Mesenteric fat pad (tissue), 1 donor: ENCODE measurements around the gene NFIC. TPM values are rescaled to one million over a fixed set of nuclear protein-coding genes. Genes with fewer than 3 reads are reported as not detected.
"Not testable (repeated sequence)": the region's sequence is repeated elsewhere in the genome, so short reads cannot be mapped to it uniquely, and the experiment has no call there.

Experiments used
- DNase-seq: peaks from one replicate; pipeline ENCODE4 v3.0.0-alpha.2; 2020; ENCODE audit warnings: low spot score
- long read RNA-seq: library from polyadenylated mRNA; unstranded; transcript quantifications from one replicate; pipeline ENCODE4 v2.0.0, GENCODE V29; 2020
- total RNA-seq: library from RNA; stranded (reverse); fragmentation: NEBNext Ultra II Directional; extraction: Animal tissue kit (Norgen Biotek cat#: 25700); gene quantifications from one replicate; pipeline ENCODE4 v1.2.1, GENCODE V29; 2021
- donor health status: DM: yes; HTN: yes; CAD: no.

Gene NFIC
- total RNA-seq = 207 TPM
- long read RNA-seq, full-length matches to known transcripts = 214 of 305 reads
- long read RNA-seq, partial matches to known transcripts = 19 of 305 reads
- long read RNA-seq, other reads (novel, unspliced or antisense) = 72 of 305 reads

- DNase-seq = no peak
Observed at GRCh38 chr19:3365836-3366752, at the start of gene NFIC. TSS of gene NFIC (plus strand) at chr19:3366583. CDS start at chr19:3366637, 54 bp downstream.

GRCh38 chr19:3316659-3317207 lies 49.6 kb upstream of the NFIC start:
- DNase-seq = no peak

DNA sequence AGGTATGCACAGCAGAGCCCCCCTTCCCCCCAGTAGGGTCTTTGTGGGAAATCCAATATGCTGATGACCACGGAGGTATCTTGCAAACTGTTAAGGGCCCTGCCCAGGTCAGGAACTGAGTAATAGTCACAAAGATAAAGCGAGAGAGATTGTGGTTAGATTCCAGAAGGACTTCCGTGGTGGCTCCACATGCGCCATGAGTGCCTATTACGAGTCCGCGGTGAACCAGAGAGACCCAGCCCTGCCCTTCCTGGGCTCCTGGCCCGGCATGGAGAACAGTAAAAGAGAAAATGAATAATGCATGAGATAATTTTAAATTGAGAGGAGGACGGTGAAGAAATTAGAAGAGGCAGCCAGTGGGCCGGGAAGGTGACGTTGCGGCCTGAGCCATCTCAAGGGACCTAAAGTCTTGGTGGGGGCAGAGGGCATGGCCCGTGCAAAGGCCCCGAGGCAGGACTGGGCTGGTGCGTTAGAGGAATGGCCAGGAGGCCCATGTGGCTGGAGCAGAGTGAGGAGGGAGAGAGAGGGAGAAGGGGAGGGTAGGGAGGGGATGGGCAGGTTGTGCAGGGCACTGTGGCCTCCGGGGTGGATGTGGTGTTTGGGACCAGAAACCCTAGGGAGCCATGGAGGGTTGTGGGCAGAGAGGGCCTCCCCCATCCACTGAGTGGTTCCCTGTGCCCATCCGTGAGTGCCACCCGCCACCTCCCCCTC lies 46.6 kb upstream of the NFIC start:
- no peak for DNase-seq

DNA sequence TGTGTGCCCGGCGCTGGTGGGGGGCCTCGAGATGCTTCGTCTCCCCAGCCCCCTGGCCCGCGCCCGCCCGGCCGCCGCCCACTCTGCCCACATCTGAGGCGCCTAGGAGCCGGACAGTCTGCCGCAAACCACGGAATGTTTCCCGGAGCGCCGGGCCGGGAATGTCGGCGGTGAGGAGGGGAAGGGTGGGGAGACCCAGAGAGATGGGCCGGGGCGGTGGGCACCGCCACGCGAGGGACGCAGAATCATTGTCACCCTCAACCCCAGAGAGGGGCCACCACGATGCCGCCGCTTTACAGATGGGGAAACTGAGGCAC lies 46.1 kb upstream of the NFIC start:
- no peak for DNase-seq

- DNase-seq = no peak
Observed at GRCh38 chr19:3320853-3321252, 45.5 kb upstream of the NFIC start.

DNA sequence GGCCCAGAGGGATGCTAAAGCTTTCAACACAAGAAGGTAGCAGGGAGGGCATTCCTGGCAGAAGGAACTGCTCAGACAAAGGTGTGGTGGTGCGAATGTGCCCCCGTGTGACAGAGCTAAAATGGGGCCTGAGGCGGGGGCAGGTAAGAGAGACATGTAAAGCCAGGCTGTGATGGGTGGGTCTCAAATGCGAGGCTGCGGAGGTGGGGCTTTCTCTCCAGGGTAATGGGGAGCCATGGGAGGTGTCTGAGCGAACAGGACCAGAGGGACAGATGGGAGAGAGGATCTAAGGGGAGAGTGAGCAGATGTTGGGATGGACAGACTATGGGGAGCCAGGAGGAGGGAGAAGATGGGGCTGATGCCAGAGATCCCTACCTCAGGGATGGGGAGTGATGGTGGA lies 44.7 kb upstream of the NFIC start:
- DNase-seq = no peak

DNA sequence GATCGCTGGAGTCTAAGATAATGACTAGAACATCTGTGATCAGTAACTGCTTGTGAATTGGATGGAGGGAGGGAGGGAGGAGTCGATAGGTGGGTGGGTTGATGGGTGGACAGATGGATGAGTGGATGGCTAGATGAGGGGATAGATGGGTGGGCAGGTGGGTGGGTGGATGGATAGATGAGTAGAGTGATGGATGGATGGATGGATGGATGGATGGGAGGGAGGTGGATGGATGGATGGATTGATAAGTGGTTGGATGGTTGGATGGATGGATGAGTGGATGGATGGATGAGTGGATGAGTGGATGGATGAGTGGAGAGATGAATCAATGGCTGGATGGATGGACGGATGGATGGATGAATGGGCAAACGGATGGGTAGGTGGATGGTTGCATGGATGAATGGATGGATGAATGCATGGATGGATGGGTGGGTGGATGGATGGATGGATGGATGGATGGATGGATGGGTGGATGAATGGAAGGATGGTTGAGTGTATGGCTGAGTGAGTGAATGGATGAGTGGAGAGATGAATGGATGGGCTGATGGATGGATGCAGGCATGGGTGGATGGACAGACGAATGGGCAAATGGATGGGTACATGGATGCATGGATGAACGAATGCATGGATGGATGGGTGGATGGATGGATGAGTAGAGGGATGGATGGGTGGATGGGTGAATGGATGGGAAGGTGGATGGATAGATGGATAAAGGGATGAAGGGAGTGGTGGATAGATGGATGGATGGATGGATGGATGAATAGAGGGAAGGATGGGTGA lies 44.0 kb upstream of the NFIC start:
- no peak for DNase-seq

GRCh38 chr19:3323026-3323425 lies 43.4 kb upstream of the NFIC start:
- DNase-seq = no peak

DNA sequence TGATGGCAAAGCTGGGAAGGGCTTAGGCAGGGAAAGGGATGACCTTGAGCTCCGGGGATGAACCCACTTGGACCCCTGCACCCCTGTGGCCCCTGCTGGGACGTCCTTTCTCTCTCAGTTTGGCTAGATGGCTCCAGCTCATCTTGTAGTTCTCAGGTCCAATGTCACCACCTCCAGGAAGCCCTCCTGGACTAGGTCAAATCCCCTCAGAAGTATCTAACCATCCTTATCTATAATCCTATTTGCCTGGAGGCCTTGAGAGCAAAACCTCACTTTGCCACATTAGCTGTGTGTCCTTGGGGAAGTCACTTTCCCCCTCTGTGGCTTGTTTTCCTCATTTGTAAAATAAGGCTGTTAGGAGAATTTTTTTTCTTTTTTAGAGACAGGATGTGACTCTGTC lies 42.7 kb upstream of the NFIC start:
- no peak for DNase-seq

- DNase-seq = no peak
Observed at GRCh38 chr19:3324405-3324856, 42.0 kb upstream of the NFIC start.

DNA sequence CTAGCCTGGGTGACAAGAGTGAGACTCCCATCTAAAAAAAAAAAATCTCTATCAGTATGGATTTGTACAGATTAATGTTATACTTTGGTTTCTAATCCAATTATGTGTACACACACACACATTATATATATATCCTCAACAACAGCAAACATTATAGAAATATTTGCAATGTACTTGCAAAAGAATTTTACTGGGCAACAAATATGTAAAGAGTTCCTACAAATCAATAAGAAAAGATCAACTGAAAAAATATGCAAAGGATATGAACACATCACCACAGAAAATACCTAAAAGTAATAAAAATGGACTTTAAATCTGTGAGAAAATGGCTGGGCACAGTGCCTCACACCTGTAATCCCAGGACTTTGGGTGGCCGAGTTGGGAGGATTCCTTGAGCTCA lies 40.9 kb upstream of the NFIC start:
- no peak for DNase-seq

DNA sequence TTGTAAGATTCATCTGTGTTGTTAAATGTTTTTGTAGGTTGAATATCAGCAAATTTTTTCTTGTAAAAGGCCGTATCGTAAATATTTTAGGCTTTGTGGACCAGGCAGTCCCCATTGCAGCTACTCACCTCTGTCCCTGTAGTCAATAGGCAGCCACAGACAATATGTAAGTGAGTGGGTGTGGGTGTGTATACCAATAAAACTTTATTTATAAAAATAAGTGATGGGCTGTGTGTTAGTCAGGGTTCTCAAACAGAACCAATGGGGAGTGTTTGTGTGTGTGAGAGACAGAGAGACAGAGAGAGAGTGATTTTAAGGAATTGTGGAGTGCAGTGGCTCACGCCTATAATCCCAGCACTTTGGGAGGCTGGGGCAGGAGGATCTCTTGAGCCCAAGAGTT lies 37.6 kb upstream of the NFIC start:
- no peak for DNase-seq

DNA sequence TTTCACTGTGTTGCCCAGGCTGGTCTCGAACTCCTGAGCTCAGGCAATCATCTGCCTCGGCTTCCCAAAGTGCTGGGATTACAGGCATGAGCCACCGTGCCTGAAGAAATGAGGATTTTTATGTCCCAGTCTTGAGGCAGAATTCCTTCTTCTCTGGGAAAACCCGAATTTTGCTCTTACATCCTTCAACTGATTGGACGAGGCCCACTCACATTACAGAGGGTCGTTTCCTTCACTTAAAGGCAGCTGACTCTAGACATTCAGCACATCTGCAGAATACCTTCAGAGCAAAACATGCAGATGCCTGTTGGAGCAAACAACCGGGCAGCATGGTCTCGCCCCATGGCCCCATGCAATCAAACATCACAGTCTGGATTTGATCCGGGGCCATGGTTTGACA lies 36.3 kb upstream of the NFIC start:
- no peak for DNase-seq

- not testable (repeated sequence) for DNase-seq
Observed at GRCh38 chr19:3332232-3332631, 34.2 kb upstream of the NFIC start.

DNA sequence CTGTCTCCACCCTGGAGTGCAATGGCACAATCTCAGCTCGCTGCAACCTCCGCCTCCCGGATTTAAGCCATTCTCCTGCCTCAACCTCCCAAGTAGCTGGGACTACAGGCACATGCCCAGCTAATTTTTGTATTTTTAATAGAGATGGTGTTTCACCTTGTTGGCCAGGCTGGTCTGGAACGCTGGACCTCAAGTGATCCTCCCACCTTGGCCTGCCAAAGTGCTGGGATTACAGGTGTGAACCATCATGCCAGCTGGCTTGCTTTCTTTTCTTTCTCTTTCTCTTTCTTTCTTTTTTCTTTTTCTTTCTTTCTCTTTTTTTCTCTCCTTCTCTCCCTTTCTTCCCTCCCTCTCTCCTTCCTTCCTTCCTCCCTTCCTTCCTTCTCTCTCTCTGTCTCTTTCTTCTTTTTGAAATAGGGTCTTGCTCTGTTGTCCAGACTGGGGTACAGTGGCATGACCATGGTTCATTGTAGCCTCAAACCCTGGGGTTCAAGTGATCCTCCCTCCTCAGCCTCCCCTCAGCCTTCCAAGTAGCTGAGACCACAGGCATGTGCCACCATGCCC lies 33.3 kb upstream of the NFIC start:
- DNase-seq = no peak

- no peak for DNase-seq
Observed at GRCh38 chr19:3333662-3334061, 32.7 kb upstream of the NFIC start.

DNA sequence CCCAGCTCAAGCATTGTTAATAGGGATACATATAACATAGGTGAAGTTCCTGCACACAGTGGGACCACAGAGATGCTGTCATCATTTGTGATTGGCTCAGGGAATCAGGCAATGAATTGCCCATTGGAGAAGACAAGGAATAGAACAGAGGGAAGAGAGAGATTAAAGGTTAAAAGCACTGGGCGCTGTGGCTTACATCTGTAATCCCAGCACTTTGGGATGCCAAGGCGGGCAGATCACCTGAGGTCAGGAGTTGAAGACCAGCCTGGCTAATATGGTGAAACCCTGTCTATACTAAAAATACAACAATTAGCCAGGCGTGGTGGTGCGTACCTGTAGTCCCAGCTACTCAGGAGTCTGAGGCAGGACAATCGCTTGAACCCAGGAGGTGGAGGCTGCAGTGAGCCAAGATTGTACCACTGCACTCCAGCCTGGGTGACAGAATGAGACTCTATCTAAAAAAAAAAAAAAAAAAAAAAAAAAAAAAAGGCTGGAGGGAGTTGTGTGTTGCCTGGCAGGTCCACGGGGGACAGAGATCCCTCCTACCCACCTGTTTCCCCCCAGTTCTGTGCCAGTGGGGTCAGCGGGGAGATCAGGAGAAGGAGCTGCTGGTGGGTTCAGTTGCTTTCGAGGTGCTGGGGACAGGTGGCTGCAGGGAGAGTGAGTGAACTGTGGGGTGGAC lies 31.5 kb upstream of the NFIC start:
- not testable (repeated sequence) for DNase-seq

- no peak for DNase-seq
Observed at GRCh38 chr19:3335431-3336350, 30.7 kb upstream of the NFIC start.

- no peak for DNase-seq
Observed at GRCh38 chr19:3336351-3336679, 30.1 kb upstream of the NFIC start.
